Measurements from ENCODE around the gene HUS1.
"Not testable (repeated sequence)": the region's sequence is repeated elsewhere in the genome, so short reads cannot be mapped to it uniquely, and the experiment has no call there.

HUS1 gene

DNA sequence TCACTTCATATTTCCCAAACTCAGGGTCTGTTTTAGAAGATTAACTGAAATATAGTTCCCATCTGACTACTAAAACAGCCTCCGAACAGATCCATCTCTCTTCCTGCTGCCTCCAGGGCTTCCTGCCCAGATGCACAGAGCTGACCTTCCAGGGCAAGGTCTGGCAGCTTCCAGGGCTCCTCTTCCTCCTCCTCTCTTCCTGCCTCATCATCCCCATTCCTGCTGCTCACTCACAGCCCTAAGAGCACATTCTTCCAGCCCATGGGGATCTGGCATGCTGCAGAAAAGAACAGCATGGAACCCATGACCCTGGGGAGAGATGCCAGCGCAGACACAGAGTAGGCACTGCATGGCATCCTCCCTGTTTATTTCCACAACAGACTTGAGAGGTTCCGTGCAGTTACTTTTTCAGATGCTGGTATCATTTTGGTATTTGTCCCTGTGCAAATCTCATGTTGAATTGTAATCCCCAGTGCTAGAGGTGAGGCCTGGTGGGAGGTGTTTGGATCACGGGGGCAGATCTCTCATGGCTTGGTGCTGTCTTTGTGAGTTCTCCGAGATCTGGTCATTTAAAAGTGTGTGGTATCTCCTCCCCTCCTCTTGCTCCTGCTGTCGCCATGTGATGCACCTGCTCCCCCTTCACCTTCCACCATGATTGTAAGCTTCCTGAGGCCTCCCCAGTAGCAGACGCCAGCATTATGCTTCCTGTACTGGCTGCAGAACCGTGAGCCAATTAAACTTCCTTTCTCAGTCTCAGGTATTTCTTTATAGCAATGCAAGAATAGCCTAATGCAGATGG is 35.5 kb downstream of the HUS1 start:
- DNase-seq: no peak

DNA sequence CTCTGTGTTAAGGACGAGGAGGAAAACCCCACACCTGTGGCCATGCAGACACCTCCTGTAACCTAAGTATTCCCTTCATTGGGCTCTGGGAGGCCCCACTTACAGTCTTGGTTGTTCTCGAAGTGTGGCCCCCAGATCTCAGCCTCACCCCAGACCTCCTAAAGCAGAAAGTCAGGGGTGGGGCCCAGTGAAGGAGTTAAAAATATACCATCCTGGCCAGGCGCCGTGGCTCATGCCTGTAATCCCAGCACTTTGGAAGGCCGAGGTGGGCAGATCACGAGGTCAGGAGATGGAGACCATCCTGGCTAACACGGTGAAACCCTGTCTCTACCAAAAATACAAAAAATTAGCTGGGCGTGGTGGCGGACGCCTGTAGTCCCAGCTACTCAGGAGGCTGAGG is 36.8 kb downstream of the HUS1 start:
- not testable (repeated sequence) for DNase-seq

DNA sequence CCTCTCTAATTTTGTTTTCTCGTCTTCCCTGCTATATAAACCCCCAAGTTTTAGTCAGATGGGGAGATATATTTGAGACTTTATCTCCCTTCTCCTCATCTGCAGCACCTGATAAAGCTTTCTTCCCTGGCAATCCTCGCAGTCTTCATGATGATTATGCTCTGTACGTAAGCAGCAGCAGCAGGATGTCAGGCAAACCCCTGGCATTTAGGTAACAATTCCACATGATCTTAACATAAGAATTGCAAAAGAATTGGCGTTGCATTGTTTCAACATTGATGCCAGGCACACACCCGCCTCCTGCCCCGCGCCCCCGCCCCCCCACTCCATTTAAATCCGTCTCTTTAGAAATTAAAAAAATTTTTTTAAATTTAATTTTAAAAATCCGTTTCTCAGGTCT is 37.3 kb downstream of the HUS1 start:
- no peak for DNase-seq

DNA sequence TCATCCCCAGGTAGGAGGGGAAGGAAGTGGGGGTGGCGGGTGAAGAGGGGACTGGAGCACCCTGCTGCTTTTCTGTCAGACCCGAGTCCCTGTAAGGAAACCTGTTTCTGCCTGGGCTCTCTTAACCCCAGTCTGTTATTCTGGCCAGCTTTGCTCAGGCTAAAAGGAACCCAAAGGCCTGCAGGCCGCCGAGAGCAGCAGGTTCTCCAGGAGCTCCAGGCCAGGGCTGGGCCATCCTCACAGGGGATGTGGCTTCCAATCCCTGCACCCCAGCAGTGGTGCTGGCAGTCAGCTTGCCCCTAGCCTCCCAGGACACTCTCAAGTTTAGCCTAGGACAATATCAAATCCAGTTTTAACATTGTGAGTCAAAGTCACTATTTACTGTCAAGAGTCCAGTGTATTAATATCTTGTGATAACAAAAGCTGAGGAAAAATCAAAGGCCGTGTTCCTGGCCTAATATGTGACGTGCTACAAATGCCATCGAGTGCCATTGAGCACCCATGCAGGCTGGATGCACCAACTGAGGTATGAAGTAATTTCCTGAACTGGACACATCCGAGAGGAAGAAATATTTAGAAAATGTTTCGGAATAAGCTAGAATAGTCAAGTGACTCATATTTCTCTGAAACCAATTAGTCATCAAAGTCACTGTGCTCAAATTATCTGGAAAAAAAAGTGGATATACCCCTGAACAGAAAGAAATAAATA is 38.1 kb downstream of the HUS1 start:
- no peak for DNase-seq

DNA sequence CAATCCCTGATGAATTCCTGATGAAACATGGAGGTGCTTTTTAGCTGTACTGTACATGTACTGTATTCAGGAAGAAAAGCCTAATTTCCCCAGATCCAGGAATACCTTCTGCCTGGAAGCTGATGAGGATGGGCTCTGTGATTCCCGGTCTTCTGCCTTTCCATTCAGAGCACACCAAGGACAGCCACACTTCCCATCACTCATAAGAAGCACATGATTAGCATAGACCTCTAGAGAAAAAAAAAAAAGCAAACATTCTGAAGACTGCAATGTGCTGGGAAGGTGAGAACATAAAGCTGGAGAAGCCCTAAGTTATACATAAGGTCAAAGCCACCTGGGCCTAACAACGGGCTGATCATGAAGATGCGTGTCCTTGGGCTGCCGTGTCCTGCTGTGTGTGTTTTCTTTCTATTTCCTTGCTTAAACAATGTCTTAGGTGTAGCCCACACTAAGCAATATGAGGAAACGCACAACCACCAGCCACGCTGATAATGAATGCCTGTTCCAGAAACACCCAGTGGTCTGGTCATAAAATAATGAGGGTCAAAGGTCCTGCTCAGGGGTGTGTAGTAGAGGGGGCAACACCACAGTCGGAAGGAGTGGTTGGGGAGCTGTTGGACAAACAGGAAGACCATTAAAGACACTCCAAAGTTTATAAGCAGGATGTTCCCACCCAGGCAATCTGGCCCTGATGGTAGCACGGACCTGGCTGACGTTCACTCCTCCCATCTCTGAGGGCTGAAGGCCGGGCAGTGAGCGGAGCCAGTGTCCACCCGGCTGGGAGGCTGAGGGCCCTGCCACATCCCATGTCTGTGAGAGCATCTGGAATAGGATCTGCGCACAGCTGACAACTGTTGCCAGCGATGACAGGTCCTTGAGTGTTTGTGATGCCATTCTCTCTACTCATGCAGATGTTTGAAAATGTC is 39.1 kb downstream of the HUS1 start:
- DNase-seq: no peak

DNA sequence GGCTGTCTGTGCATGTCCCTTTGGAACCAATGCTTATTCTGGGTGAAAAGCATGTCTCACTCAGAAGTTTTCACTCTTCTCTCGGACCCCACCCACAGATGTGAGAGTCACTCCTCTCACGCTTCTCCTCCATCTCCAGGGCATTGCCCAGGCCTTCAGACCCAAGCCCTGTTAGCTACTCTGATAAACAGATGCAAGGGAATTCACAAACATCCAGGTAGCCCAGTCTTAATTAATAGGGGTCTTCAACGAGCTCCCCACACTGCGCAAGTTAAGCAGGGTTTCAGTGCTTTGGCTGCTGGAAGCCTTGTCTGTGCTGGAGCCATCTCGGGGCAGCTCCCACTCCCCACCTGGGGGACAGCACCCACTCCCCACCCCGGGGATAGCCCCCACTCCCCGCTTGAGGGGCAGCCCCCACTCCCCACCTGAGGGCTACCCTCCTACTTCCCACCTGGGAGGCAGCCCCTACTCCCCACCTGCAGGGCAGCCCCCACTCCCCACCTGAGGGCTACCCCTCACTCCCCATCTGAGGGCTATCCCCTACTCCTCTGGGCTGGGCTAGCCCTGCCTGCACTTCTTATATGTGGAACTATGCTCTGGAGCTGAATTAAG is 39.9 kb downstream of the HUS1 start:
- DNase-seq: no peak

DNA sequence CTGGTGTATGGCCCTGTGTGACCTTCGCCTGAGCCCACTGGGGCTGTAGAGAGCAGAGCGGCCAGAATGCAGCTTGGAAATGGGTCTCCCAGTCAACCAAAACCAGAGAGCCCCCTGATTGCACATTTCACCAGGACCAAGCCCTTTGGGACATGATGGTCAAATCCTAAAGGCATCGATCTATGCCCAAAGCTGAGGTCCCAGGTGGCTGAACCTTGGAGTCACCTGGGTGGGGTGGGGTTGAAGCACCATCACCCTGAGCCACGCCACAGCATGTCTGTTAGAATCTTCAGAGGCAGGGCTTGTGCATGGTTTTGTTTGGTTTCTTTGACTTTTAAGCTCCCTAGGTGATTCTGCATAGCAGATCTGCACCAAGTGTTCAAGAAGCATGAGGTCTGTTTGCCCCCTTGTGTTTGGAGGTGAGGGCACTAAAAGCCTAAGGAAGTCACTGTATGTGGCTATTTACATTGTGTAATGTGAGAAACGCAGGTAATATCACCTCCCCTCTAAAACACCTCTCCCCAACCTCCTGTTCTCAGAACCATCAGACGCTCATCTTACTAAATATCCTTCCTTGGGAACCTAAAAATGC is 40.7 kb downstream of the HUS1 start:
- peak; percentile 30 for DNase-seq

DNA sequence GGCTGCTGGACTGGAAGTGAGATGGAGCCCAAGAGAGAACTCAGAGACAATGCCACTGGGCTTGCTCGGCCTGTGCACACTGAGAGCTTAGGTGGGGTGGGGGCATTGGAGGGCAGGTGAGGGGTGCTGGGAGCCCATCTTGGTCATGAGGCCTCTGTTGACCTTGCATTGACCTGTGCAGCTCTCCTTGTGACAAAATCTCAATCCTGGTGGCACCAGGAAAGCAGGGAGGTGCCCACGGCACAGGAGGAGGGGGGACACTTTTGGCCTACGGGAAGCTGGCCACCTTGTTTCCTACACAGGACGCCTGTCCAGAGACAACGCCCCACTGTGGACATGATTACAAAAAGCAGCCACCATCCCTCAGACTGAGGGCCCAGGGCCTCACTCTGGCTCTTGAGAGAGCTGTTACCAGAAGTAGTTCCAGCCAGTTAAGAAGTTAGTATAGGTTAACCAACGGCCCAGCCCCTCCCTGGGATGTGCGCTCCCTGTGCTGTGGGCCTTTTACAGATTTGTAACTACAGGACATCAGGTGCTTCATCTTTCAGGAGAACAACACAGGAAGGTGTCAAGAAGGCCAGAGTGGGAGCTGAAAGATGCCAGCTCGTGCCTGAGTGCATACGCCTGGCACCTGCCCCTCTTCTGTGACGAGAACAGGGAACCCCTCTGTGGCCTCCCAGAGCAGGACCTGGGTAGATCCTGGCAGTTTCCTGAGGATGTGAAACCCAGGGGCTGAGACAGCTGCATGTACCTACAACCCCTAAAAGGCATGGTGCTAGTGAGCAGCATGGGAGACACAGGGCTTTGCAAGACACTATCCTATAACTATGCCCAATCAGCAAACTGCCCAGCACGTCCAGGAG is 41.5 kb downstream of the HUS1 start:
- no peak for DNase-seq

DNA sequence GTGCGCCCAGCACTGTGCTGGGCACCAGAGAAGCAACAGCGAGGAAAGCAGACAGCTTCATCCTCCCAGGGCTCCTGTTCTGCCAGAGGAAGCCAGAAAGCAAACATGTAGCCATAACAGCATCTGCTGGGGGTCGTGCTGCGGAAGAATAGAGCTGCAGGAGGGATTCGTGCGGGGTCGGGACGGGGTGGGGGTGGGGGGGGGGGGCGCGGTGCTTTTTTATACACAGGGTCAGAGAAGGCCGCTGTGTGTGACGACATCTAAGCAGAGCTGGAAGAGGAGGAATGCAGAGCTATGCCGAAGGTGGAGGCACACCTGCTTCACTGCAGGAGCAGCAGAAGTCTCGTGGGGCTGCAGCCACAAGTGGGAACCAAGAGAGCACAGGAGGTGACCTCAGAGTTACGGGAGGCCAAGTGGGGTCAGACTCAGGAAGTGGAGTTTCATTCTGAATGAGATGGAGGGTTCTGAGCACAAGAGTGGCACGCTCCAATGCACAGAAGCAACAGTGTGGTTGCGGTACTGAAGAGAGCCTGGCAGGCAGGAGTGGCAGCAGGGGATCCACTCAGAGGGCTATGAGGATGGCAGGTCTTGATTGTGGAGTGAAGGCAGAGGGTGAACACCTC is 42.2 kb downstream of the HUS1 start:
- peak; percentile 8 for DNase-seq

DNA sequence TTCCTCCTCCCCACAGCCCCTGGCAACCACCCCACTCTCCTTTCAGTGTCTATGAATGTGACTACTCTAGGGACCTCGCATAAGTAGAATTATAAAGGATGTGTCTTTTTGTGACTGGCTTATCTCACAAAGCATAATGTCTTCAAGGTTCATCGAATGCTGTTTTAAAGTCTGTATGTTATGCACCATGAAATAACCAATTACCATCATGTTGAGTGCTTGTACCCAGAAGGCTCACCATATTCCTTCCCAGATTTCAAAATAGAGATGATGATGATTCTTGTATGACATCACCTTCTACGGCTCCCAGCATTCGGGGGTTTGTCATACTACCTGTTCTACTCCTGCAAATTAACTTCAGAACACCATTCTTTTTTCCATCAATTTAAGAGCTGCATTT is 43.1 kb downstream of the HUS1 start:
- no peak for DNase-seq

DNA sequence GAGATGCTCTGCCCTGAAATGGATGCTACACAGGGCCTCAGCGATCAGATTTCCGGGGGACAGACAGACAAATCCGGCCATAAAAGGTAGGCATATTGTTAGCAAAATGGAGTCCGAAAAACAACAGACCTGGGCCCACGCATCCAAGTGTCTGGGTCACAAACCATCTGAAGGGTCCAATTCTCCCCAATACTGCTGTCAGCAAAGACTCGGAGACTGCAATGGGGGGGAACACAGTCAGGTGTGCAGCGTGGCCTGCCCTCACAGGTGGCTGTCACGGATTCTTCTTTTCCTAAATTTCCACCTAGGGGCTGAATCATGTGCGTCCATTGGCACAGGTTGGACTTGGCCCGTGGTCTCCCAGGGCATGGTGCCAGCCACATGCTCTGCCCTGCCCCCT is 44.1 kb downstream of the HUS1 start:
- no peak for DNase-seq

DNA sequence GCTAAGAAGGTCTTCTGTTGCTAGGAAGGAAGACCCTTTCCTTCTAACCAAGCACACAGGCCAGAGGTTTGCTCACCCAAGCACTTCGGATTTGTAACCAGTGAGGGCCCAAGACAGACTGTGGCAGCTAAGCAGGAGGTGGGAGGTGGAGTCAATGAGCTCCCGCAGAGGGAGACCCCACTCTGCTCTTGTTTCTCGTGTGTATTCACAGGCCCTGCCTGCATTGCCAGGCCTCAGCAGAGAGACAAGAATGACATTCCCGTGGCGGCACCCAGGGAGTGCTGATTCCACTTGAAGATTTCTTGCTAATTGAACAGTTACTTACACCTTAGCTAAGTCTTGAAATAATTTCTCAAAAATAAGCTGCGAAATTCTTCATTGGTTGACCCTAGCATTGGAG is 44.6 kb downstream of the HUS1 start:
- DNase-seq: no peak

DNA sequence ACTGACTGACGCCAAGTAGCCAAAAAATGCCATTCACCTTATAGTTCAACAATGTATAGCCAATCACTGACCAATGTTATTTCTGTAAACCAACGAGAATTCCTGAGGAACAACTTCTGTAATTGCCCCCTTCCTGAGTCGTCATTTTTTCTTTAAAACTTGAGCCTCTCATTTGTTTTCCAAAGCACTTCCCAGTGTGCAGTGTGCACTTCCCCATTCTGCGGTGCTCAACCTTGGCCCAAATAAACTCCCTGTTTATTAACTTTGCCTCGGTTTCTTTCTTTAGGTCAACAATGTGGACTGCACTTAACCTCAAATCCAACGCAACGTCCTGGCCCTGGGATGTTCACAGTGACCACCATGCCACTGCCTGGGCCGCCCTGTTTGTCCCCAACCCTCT is 46.2 kb downstream of the HUS1 start:
- no peak for DNase-seq

DNA sequence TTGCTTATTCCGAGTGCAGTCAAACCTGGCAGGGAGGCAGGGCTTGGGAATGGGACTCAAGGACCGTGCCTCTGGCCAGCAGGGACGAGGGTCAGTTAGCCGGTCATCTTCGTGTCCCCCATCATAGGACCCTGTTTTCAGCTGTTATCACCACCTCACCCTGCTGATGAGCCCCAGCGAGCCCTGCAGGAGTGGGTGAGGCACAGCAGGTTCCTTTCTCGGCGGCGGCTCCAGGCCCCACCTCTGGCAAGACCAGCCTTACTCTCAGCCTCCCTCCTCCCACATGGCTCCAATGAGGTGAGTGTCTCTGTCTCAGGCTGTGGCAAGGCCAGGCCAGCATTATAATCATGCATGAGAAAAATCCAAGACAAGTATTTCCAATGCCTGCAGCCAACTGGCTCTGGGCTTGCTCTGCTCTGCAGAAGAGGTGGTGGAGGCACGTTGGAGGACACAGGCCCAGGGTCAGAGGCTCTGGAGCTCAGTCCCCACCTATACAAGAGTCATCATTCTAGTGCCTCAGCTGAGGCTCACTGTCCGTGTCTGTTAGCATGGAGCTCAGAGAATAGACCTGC is 46.9 kb downstream of the HUS1 start:
- no peak for DNase-seq

DNA sequence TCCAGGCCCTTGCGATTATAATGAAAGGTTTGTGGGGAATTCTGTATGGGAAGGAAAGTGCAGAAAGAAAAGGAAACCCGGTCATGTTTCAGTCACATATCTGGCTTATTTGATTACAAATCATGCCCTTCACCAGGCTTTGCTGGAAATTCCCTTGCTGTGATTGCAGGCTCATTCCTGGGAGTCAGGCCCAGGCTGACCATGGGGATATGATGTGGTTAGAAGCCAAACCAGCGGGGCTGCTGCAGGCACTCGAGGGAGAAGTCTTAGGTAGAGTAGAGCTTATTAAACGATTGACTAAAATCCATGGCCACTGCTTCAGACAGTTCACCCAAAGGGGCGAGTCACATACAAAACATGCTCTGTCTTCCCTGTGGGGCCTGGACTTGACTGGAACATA is 47.4 kb downstream of the HUS1 start:
- no peak for DNase-seq

DNA sequence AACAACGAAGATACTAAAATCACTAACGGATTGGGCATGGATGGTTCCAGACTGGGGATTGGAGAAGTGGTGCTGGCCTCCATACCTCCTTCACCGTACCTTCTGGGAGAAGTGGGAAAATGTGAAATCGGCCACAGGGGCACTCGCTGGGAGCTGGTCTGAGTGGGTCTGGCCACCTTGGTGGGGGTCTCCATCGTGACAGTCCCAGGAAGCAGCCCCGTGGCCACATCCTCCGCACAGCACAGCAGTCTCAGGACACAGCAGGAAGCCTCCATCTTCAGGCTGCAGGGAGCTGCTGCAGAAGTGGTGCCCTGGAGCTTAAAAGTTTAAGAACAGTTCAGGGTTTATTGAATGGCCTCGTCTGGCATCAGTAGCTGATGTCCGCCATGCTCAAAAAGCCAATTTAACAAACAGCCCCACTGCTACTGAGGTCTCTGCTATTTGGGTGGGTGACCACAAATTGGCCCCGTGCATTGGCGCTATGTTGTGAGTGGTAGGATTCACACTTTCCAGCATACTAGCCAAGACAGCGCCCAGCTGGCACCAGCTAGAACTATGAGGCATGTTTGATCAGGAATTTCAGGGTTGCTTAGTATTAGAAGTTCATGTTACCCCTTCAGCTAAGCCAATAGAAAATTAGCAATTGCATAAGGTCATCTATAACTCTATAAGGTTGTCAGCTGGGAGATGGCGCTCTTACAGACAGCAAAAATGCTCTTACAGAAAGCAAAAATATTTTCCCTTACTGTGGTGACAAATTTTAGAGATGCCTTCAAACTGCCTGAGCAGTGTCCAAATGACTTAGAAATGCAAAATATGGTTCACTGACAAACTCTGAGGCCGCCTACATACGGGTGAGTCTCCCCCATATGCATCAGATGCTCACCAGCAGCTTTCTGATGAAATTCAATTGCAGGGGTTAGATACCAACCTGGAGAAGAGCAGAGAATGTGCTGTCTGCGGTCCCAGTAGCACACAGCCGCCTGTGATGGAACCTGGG is 48.1 kb downstream of the HUS1 start:
- DNase-seq: no peak

DNA sequence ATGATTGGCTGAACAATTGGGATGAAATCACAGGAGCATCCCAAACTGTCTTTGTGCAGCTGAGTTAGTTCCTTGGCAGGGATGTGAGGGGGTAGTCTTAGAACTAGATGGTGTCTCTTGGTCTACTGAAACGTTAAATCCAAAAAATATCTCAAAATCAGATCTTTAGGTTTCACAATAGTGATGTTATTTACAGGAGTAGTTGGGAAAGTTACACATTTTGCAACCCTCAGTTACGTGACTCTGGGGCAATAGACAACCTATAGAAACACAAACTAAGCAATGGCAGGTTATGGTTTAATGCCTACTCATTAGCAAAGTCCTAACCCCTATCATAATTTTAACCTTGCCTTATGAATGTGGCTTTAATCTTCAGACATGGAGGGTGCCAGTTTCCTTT is 55.1 kb downstream of the HUS1 start:
- no peak for DNase-seq

DNA sequence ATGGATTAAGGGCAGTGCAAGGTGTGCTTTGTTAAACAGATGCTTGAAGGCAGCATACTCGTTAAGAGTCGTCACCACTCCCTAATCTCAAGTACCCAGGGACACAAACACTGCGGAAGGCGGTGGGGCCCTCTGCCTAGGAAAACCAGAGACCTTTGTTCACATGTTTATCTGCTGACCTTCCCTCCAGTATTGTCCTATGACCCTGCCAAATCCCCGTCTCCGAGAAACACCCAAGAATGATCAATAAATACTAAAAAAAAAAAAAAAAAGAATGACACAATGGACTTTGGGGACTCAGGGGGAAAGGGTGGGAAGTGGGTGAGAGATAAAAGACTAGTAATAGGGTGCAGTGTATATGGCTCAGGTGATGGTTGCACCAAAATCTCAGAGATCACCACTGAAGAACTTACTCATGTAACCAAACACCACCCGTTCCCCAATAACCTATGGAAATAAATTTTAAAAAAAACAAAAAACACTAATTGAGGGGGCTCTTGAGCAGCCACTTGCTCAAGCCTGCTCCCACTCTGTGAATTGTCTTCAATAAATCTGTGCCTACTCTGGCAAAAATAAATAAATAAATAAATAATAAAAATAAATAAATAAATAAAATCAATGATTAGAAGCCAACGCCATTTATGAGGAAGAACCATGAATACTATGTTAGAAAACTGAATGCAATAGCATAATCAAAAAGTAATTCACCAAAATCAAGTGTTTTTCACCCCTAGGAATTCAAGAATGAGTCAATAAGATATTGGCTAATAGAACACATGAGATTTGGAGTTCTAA is 56.1 kb downstream of the HUS1 start:
- not testable (repeated sequence) for DNase-seq

DNA sequence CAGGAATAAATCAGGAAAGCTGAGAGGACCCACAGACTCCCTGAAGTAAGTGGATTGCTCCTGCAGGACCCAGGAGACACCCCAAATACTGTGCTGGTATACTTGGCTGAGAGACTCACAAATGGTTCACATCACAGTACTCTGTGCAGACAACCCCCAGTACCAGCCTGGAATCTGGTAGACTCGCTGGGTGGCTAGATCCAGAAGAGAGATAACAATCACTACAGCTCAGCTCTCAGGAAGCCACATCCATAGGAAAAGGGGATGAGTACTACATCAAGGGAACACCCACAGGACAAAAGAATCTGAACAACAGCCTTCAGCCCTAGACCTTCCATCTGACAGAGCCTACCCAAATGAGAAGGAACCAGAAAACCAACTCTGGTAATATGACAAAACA is 62.9 kb downstream of the HUS1 start:
- DNase-seq: not testable (repeated sequence)

Measured in NCI-H2171 treated with DMSO at 0.1 percent for 48 hours (cell line).